ENCODE data around the gene CALD1.

- TF ChIP-seq CTCF (IDR thresholded peaks at IDR 0.05; ENCODE audit: insufficient read depth, low read length) (no peak), POLR2AphosphoS5 (IDR thresholded peaks at IDR 0.05; ENCODE audit: low read depth) (no peak), REST (IDR thresholded peaks at IDR 0.05; ENCODE audit: insufficient replicate concordance, low read depth) (no peak), GABPA (IDR thresholded peaks at IDR 0.05; ENCODE audit: low read depth) (no peak), SPI1 (IDR thresholded peaks at IDR 0.05; ENCODE audit: borderline replicate concordance, low read depth) (no peak)
These were observed 143.6 kb downstream of the CALD1 start for GRCh38 chr7:134922720-134923704.

Data from HL-60 (cell line).